Psoas muscle (tissue), 8 donors: ENCODE data around the gene BTN3A1. TPM values are rescaled to one million over a fixed set of nuclear protein-coding genes. Genes with fewer than 3 reads are reported as not detected.
"Not testable (repeated sequence)": the region's sequence is repeated elsewhere in the genome, so short reads cannot be mapped to it uniquely, and the experiment has no call there.

Experiments
- ATAC-seq, 4 donors: fragments of 200-7000 bp; cut with Tn5 transposase; one replicate each; pipeline ENCODE4 v1.9.1; 2020; ENCODE audit warnings: moderate library complexity in 3 of 4, mild to moderate bottlenecking in 2 of 4
- DNase-seq, 2 donors: peaks; one replicate each; pipeline ENCODE4 v3.0.0-alpha.2; 2020
- H3K27ac ChIP-seq: fragments of 200-600 bp; one replicate; pipeline ENCODE4 v1.8.0; 2022
- H3K27me3 ChIP-seq, 3 donors: fragments of 200-600 bp in 1 of 3; one replicate each; pipeline versions ENCODE4 v1.6.1 to v1.8.0; 2013 to 2022; ENCODE audit warnings: low read length in 2 of 3, mild to moderate bottlenecking in 2 of 3, moderate library complexity in 1 of 3; ENCODE audit not compliant: insufficient read depth in 3 of 3
- H3K36me3 ChIP-seq, 2 donors: fragments of 200-600 bp in 1 of 2; one replicate each; pipeline versions ENCODE4 v1.6.1 to v1.8.0; 2013 to 2022; ENCODE audit warnings: low read depth in 1 of 2, mild to moderate bottlenecking in 1 of 2, moderate library complexity in 1 of 2; ENCODE audit not compliant: insufficient read depth in 1 of 2
- H3K4me1 ChIP-seq: fragments of 200-600 bp; one replicate; pipeline ENCODE4 v1.8.0; 2022
- H3K4me3 ChIP-seq: fragments of 200-600 bp; one replicate; pipeline ENCODE4 v1.8.0; 2022; ENCODE audit warnings: mild to moderate bottlenecking
- H3K9me3 ChIP-seq: fragments of 200-600 bp; one replicate; pipeline ENCODE4 v1.8.0; 2022
- WGBS, 3 donors: extraction: QIAGEN DNeasy Blood & Tissue Kit; methylation state at CpG; one replicate each; pipeline versions ENCODE4 v1.1.6 to v1.1.7; 2013; 5-methylcytosine and 5-hydroxymethylcytosine counted together
- intact Hi-C, 2 donors: fragments of 100-400 bp; cut with DNase I; formaldehyde crosslinking; loops; one replicate each; pipeline versions ENCODE4 v1.11.0 to v1.14.2; 2022
- polyA plus RNA-seq, 3 donors: library from polyadenylated mRNA; stranded (reverse); fragments of 200-250 nt; gene quantifications; one replicate each; pipeline ENCODE4 v1.2.3, GENCODE V29; 2013
- total RNA-seq, 4 donors: library from RNA; stranded (reverse); fragmentation: NEBNext Ultra II Directional in 2 of 4; extraction: Animal tissue kit (Norgen Biotek cat#: 25700) in 2 of 4; gene quantifications; one replicate each; pipeline versions ENCODE4 v1.2.1 to v1.2.4, GENCODE V29; 2021 to 2023
- TF ChIP-seq, protein P1 (sequence below): fragments of 200-600 bp; IDR thresholded peaks from one replicate; pipeline ENCODE4 v1.8.0; 2022; ENCODE audit warnings: antibody characterized with exemption
- donor health status: healthy with polysubstance abuse.
- donor health status: DM: no; HTN: no; CAD: no; lungs with moderate emphysema.
- donor health status: Bipolar disorder and iron deficiency.
- donor health status: healthy.
- donor health status: DM: yes; HTN: yes; CAD: no.
- donor health status: DM: no; HTN: no; CAD: no.
- donor health status: DM: no; HTN: no; CAD: no.
- donor health status: DM: yes; HTN: yes; CAD: no.

The BTN3A1 gene
- total and polyA plus RNA-seq, 7 donors: 1.8 to 9.3 (median 3.3) TPM

DNA sequence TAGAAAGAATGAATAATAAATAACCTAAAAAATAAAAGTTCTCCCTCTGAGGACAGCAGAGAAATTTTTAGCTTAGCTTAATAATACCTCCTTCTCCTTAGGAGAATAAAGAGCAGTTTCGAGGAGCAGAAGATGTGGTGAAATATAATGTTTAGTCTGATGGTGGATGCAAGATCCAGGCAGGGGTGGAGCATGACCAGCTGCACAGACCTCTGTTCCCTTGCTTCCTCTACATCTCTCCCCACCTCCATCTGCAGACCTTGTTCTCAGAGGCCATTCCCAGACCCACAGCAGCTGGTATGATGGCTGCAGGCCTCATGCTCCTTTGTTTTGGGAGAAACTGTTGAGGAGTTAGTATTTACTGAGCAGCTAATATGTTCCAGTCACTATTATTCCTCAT, 35.6 kb upstream of the BTN3A1 start:
- H3K27ac ChIP-seq: no peak overlapping the region
- no peak for ATAC-seq

DNA sequence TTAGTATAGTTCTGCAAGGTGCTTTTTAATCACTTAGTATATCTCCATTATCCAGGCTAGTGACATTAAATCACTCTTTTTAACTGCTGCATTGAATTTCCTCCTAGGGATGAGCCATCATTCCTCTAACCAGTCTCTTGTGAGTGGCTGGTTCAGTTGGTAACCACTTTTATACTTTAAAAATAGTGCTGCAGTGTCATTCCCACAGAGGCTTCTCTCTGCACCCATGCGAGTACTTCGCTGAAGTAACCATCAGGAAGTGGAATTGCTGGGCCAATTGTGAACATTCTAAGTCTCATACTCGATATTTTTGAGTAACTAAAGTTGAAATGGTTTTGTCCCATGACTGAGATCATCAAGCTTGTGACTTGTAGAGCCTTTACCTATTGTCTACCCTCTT, 35.0 kb upstream of the BTN3A1 start:
- TF ChIP-seq, protein P1, sequence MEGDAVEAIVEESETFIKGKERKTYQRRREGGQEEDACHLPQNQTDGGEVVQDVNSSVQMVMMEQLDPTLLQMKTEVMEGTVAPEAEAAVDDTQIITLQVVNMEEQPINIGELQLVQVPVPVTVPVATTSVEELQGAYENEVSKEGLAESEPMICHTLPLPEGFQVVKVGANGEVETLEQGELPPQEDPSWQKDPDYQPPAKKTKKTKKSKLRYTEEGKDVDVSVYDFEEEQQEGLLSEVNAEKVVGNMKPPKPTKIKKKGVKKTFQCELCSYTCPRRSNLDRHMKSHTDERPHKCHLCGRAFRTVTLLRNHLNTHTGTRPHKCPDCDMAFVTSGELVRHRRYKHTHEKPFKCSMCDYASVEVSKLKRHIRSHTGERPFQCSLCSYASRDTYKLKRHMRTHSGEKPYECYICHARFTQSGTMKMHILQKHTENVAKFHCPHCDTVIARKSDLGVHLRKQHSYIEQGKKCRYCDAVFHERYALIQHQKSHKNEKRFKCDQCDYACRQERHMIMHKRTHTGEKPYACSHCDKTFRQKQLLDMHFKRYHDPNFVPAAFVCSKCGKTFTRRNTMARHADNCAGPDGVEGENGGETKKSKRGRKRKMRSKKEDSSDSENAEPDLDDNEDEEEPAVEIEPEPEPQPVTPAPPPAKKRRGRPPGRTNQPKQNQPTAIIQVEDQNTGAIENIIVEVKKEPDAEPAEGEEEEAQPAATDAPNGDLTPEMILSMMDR: no peak
- intact Hi-C loops: no loop called here
- Histone ChIP-seq H3K4me3 (no peak overlapping the region), H3K9me3 (no peaks in the 10 kb centered on the region), H3K4me1 (peaks cover 15% of the 10 kb centered on the region), H3K36me3 (peaks cover 0 to 6% of the 10 kb centered on the region in 2 donors), H3K27ac (no peak overlapping the region), H3K27me3 (no peaks in the 10 kb centered on the region)
- WGBS, 3 donors: 84 to 89% (median 87%) methylated on average over 3 of the region's 3 CpGs
- DNase-seq (no peak), ATAC-seq (no peak)

More for the DNA sequence above, 35.6 kb upstream of the BTN3A1 start:
- Histone ChIP-seq H3K4me1 (peaks cover 15% of the 10 kb centered on the region), H3K27me3 (no peaks in the 10 kb centered on the region), H3K9me3 (no peaks in the 10 kb centered on the region), H3K36me3 (peaks cover 0 to 6% of the 10 kb centered on the region in 2 donors), H3K4me3 (peak overlapping the region; percentile 79)
- intact Hi-C loops: no loop called here
- TF ChIP-seq, protein P1: no peak
- no peak for DNase-seq
- WGBS, 3 donors: 50 to 71% (median 64%) methylated on average over 1 of the region's 1 CpG

DNA sequence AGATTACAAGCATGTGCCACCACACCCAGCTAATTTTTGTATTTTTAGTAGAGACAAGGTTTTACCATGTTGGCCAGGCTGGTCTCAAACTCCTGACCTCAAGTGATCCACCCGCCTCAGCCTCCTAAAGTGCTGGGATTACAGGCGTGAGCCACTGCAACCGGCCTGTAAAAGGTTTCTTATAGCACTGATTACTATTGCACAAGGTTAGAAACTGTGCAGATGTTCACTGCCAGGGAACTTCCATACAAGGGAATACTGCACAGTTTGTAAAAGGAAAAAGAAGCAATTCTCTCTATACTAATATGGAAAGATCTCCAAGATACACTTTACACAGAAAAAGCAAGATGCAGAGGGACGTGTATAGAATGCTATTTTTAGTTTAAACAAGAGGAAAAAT, 30.3 kb upstream of the BTN3A1 start:
- DNase-seq, H3K4me3 ChIP-seq, intact Hi-C loops, H3K27me3 ChIP-seq, ATAC-seq, H3K4me1 ChIP-seq, H3K9me3 ChIP-seq, H3K27ac ChIP-seq: not testable (repeated sequence)
- peaks cover 0 to 11% of the 10 kb centered on the region in 2 donors for H3K36me3 ChIP-seq
- 72 to 84% (median 82%) methylated on average over 4 of the region's 4 CpGs for WGBS, 3 donors

DNA sequence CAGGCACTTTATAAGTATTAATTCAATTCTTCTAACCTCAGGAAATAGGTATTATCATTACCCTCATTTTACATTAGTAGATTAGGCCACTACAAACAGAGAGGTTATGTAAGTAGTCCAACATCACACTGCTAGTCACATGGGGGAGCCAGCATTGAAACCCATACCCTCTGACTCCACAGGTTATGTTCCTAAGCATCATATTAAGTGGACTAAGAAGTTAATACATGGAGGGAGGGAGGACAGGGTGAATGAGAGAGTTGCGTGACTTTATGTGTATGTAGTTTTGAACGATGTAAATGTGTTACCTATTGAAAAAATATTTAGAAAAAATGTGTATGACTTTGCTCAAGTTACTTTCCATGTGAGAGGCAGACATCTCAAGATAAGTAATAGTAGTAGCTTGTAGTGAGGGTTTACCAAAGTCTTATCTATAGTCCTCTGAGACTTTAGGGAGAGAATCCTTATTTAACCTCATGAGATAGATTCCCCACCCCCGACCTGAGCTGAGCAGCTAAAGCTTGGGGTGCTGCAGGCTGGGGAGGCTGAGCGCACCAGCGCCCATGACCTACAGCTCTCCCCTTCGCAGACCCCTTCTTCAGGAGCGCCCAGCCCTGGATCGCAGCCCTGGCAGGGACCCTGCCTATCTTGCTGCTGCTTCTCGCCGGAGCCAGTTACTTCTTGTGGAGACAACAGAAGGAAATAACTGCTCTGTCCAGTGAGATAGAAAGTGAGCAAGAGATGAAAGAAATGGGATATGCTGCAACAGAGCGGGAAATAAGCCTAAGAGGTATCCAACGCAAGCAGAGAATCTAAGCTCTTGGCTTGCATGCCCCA, 29.5 kb upstream of the BTN3A1 start:
- 94 to 96% (median 95%) methylated on average over 12 of the region's 12 CpGs for WGBS, 3 donors
- Histone ChIP-seq H3K4me1 (no peaks in the 10 kb centered on the region), H3K27me3 (no peaks in the 10 kb centered on the region), H3K9me3 (no peaks in the 10 kb centered on the region), H3K27ac (no peak overlapping the region), H3K4me3 (no peak overlapping the region), H3K36me3 (peaks cover 0 to 11% of the 10 kb centered on the region in 2 donors)
- TF ChIP-seq, protein P1: no peak
- intact Hi-C loops: no loop called here
- ATAC-seq: no peak
- DNase-seq: no peak

DNA sequence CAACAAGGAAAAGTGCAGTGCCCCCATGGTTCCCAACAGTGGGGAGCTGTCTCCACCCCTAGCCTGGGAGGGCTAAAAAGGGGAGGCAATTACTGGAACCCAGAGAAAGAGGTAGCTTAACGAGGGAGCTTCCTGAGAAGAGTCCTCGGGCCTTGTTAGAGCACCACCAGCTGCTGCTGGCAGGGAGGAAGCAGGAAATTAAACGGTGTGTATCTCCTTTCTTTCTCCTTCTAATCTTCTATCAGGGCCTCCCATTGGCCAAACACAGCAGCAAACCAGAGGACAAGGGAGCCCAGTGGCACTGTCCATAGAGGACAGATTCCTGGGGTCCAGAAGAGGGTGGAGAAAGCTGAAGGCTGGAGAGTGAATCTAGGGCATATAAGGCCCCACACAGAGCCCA, 26.8 kb upstream of the BTN3A1 start:
- ATAC-seq (no peak), DNase-seq (no peak)
- Histone ChIP-seq H3K4me3 (no peak overlapping the region), H3K4me1 (no peaks in the 10 kb centered on the region), H3K27me3 (no peaks in the 10 kb centered on the region), H3K9me3 (no peaks in the 10 kb centered on the region), H3K36me3 (peaks cover 0 to 8% of the 10 kb centered on the region in 2 donors), H3K27ac (no peak overlapping the region)
- TF ChIP-seq, protein P1: no peak
- 35 to 44% (median 41%) methylated on average over 3 of the region's 3 CpGs for WGBS, 3 donors
- intact Hi-C loops: no loop called here
